ENCODE measurements around the gene AP1M1.

AP1M1 gene

GRCh38 chr19:16223746-16224145, 26.0 kb downstream of the AP1M1 start:
- Histone ChIP-seq H3K4me1 (ENCODE audit: control insufficient read depth, insufficient read depth, low read length) (no peaks in the 10 kb centered on the region), H3K27ac (ENCODE audit: low read length) (no peak overlapping the region), H3K4me3 (ENCODE audit: low read length) (no peak overlapping the region), H3K27me3 (ENCODE audit: control insufficient read depth, insufficient read depth, low read length) (no peaks in the 10 kb centered on the region), H3K36me3 (ENCODE audit: control insufficient read depth, insufficient read depth, low read length) (no peaks in the 10 kb centered on the region; the same call in 1 of the 2 replicates), H3K9me3 (ENCODE audit: control insufficient read depth, insufficient read depth, low read length) (no peaks in the 10 kb centered on the region; the same call in 1 of the 2 replicates)
- DNase-seq (ENCODE audit: low read depth, low spot score), result no peak
- no CpG with 5 or more reads among the region's 15 CpGs for WGBS (ENCODE audit: insufficient coverage, insufficient read length)

- Histone ChIP-seq H3K4me3 (ENCODE audit: low read length) (no peak overlapping the region), H3K27ac (ENCODE audit: low read length) (no peak overlapping the region), H3K9me3 (ENCODE audit: control insufficient read depth, insufficient read depth, low read length) (no peaks in the 10 kb centered on the region; the same call in 1 of the 2 replicates), H3K4me1 (ENCODE audit: control insufficient read depth, insufficient read depth, low read length) (no peaks in the 10 kb centered on the region), H3K36me3 (ENCODE audit: control insufficient read depth, insufficient read depth, low read length) (no peaks in the 10 kb centered on the region; the same call in 1 of the 2 replicates), H3K27me3 (ENCODE audit: control insufficient read depth, insufficient read depth, low read length) (no peaks in the 10 kb centered on the region)
- no CpG with 5 or more reads among the region's 32 CpGs for WGBS (ENCODE audit: insufficient coverage, insufficient read length)
- no peak for DNase-seq (ENCODE audit: low read depth, low spot score)
Observed at GRCh38 chr19:16224293-16225045, 26.8 kb downstream of the AP1M1 start.

DNA sequence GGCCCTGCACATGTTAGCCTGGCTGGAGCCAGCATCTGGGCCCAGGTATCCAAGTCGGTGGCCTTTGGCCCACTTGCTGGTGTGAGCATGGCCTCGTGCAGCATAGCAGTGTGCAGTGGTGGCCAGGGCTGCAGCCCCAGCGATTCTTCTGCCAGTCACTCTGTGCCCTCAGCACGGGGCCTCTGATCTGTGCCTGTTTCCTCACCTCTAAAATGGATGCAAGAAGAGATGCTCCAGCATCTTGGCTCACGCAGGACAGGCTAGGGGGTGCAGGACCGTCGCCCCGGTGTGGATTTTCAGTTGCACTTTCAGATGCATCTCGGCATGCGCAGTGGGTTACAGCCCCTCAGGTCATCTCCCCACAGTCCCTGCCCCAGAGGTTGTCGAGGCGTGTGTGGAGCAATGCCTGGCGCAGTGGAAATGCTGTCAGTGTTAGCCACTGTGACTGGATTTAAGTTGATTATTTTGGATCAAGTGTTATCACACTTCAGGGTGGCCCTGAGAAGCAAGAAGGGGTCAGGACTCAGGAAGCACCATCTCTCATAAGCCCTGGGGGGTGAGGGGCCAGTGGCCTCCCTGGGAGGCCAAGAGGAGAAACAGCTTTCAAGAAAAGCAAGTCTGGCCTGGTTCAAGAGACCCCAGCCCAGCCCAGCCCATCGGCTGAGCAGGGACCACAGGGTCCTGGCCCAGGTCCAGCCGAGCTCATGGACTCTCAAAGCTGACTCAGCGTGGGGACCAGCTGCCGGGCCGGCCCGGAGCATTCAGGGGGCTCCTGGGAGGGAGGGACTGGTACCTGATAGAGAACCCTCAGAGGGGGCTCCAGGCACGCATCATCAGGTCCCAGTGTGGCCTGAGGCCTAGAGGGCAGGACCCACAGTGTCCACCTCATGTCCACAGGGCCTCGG, 27.8 kb downstream of the AP1M1 start:
- Histone ChIP-seq H3K36me3 (ENCODE audit: control insufficient read depth, insufficient read depth, low read length) (no peaks in the 10 kb centered on the region), H3K27ac (ENCODE audit: low read length) (no peak overlapping the region)

GRCh38 chr19:16226184-16226591, 28.5 kb downstream of the AP1M1 start:
- Histone ChIP-seq H3K4me1 (ENCODE audit: control insufficient read depth, insufficient read depth, low read length) (no peaks in the 10 kb centered on the region), H3K27me3 (ENCODE audit: control insufficient read depth, insufficient read depth, low read length) (no peaks in the 10 kb centered on the region), H3K4me3 (ENCODE audit: low read length) (no peak overlapping the region), H3K36me3 (ENCODE audit: control insufficient read depth, insufficient read depth, low read length) (no peaks in the 10 kb centered on the region), H3K9me3 (ENCODE audit: control insufficient read depth, insufficient read depth, low read length) (no peaks in the 10 kb centered on the region), H3K27ac (ENCODE audit: low read length) (no peak overlapping the region)
- no CpG with 5 or more reads among the region's 16 CpGs for WGBS (ENCODE audit: insufficient coverage, insufficient read length)
- DNase-seq (ENCODE audit: low read depth, low spot score), result no peak

More for the DNA sequence above, 27.8 kb downstream of the AP1M1 start:
- Histone ChIP-seq H3K9me3 (ENCODE audit: control insufficient read depth, insufficient read depth, low read length) (no peaks in the 10 kb centered on the region; the same call in 1 of the 2 replicates), H3K4me1 (ENCODE audit: control insufficient read depth, insufficient read depth, low read length) (no peaks in the 10 kb centered on the region), H3K4me3 (ENCODE audit: low read length) (no peak overlapping the region), H3K27me3 (ENCODE audit: control insufficient read depth, insufficient read depth, low read length) (no peaks in the 10 kb centered on the region)
- DNase-seq (ENCODE audit: low read depth, low spot score), result no peak
- whole genome bisulfite sequencing (ENCODE audit: insufficient coverage, insufficient read length), result no CpG with 5 or more reads among the region's 21 CpGs

DNA sequence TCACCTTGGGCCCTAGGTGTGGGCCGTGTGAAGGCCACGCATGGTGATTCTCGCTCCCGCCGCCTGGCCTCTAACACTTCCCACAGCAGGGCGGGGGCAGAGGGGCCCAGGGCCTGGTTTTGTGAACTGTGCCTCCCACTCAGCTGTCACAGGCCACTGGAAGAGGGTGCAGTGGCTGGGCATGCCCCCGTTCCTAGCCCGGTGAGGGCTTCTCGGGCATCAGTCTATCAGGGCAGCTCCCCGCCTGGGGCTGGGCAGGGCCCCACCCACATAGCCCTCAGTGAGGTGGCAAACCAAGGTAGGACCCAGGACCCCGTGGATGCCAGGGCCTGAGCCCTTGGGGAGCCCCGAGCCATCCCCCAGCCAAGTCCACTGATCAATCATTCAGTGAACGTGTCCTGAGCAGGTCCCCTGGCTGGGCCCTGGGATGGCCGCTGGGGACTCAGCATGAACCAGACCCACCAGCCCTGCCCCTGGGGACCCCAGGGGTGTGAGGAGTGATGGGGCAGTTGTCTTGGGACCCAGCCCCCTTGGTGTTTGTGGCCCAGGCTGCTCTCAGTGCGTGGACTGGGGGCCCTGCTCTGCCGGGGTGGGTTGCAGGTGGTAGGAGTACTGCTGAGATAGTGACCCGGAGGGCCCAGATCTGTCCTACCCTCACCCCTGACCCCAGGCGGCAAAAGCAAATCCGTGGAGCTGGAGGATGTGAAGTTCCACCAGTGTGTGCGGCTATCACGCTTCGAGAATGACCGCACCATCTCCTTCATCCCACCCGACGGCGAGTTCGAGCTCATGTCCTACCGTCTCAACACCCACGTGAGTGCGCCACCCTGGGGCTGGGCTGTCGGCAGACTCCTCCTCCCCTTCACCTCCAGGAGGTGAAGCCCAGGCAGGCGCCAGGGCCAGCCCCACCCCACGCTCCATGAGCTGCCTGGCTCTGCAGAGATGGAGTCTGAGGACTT, 29.4 kb downstream of the AP1M1 start:
- H3K4me1 ChIP-seq (ENCODE audit: control insufficient read depth, insufficient read depth, low read length), result no peaks in the 10 kb centered on the region
- no CpG with 5 or more reads among the region's 33 CpGs for WGBS (ENCODE audit: insufficient coverage, insufficient read length)
- H3K9me3 ChIP-seq (ENCODE audit: control insufficient read depth, insufficient read depth, low read length), result no peaks in the 10 kb centered on the region
- no peak overlapping the region for H3K27ac ChIP-seq (ENCODE audit: low read length)
- H3K27me3 ChIP-seq (ENCODE audit: control insufficient read depth, insufficient read depth, low read length), result no peaks in the 10 kb centered on the region
- no peaks in the 10 kb centered on the region for H3K36me3 ChIP-seq (ENCODE audit: control insufficient read depth, insufficient read depth, low read length)
- DNase-seq (ENCODE audit: low read depth, low spot score), result no peak
- no peak overlapping the region for H3K4me3 ChIP-seq (ENCODE audit: low read length)

DNA sequence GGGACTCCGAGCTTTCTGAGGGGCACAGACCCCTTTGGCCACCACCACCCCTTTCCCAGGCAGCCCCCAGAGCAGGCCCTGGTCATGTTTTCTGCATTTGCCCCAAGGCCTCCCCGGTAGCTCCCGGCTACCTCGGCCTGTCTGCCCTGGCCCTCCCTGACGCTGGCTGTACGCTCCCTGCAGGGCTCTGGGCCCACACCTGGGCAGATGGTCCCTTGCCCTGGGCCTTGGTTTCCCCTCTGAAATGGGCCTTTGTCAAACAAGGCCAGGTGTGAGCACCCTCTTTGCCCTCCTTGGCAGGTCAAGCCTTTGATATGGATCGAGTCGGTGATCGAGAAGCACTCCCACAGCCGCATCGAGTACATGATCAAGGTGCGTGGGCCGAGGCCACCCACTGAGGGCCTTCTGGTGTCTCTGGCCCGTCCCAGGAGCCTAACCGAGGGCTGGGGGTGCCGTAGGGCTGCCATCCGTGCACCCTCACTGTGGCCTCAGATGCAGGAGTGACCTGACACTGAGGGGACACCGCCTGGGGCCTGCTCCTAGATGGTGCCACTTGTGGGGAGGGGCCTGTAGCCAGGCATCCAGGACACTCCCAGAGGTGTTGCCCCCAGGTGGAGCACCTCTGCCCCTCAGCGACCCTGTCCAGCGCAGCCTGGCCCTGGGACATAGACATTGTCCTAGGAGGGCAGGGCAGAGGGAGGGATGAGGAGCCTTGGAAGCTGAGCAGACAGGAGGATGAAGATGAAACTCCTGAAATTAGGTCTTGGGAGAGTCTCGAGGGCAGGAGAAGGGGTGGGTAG, 30.3 kb downstream of the AP1M1 start:
- no peaks in the 10 kb centered on the region for H3K36me3 ChIP-seq (ENCODE audit: control insufficient read depth, insufficient read depth, low read length)

DNA sequence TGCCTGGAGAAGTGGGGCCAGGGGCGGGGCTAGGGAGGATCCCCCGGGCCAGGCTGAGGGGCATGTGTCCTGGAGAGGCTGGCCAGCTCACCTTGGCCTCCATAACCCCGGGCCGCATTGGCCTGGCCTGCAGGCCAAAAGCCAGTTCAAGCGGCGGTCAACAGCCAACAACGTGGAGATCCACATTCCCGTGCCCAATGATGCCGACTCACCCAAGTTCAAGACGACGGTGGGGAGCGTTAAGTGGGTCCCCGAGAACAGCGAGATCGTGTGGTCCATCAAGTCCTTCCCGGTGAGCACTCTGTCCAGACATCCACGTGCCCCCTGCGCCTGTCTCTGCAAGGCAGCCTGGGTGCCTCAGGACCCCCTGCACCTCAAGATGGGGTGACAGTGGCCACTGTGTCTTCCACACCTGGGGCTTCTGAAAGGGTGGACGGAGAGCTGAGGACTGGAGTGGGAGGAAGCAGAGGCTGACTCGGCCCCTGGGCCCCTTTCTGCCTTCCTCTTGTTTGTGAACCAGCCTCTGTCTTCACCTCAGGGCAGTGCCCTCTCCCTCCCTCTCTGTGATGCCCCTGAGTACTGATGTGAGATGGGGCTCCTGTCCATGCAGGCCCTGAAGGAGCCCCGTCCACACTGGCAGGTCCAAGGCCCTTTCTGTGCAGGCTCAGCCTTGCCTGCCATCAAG, 31.1 kb downstream of the AP1M1 start:
- no peaks in the 10 kb centered on the region for H3K4me1 ChIP-seq (ENCODE audit: control insufficient read depth, insufficient read depth, low read length)
- WGBS (ENCODE audit: insufficient coverage, insufficient read length), result no CpG with 5 or more reads among the region's 21 CpGs
- H3K9me3 ChIP-seq (ENCODE audit: control insufficient read depth, insufficient read depth, low read length), result no peaks in the 10 kb centered on the region
- H3K4me3 ChIP-seq (ENCODE audit: low read length), result no peak overlapping the region
- no peak overlapping the region for H3K27ac ChIP-seq (ENCODE audit: low read length)
- H3K27me3 ChIP-seq (ENCODE audit: control insufficient read depth, insufficient read depth, low read length), result no peaks in the 10 kb centered on the region
- no peak for DNase-seq (ENCODE audit: low read depth, low spot score)
- H3K36me3 ChIP-seq (ENCODE audit: control insufficient read depth, insufficient read depth, low read length), result no peaks in the 10 kb centered on the region

More for the DNA sequence above, 30.3 kb downstream of the AP1M1 start:
- H3K4me1 ChIP-seq (ENCODE audit: control insufficient read depth, insufficient read depth, low read length), result no peaks in the 10 kb centered on the region
- no peaks in the 10 kb centered on the region for H3K27me3 ChIP-seq (ENCODE audit: control insufficient read depth, insufficient read depth, low read length)
- no peak overlapping the region for H3K4me3 ChIP-seq (ENCODE audit: low read length)
- H3K9me3 ChIP-seq (ENCODE audit: control insufficient read depth, insufficient read depth, low read length), result no peaks in the 10 kb centered on the region
- DNase-seq (ENCODE audit: low read depth, low spot score), result no peak
- WGBS (ENCODE audit: insufficient coverage, insufficient read length), result no CpG with 5 or more reads among the region's 21 CpGs
- no peak overlapping the region for H3K27ac ChIP-seq (ENCODE audit: low read length)

DNA sequence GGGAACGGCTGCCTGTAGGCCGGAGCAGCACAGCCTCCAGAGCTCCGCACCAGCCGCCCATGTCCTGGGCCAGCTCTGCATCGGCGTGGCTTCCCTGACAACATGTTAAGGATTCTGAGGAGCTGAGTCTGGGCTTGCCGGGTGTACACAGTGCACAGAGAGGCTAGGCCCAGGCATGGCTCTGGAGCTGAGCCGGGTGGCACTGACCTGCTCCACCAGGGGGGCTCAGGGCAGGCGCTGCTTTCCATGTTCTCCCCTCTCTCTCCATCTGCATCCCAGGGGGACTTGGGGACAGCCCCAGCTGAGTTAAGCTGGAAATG, 31.6 kb downstream of the AP1M1 start:
- no peaks in the 10 kb centered on the region for H3K36me3 ChIP-seq (ENCODE audit: control insufficient read depth, insufficient read depth, low read length)
- H3K27ac ChIP-seq (ENCODE audit: low read length), result no peak overlapping the region
- no peaks in the 10 kb centered on the region for H3K4me1 ChIP-seq (ENCODE audit: control insufficient read depth, insufficient read depth, low read length)
- no peaks in the 10 kb centered on the region for H3K9me3 ChIP-seq (ENCODE audit: control insufficient read depth, insufficient read depth, low read length)
- WGBS (ENCODE audit: insufficient coverage, insufficient read length), result no CpG with 5 or more reads among the region's 9 CpGs
- DNase-seq (ENCODE audit: low read depth, low spot score), result no peak
- no peak overlapping the region for H3K4me3 ChIP-seq (ENCODE audit: low read length)
- no peaks in the 10 kb centered on the region for H3K27me3 ChIP-seq (ENCODE audit: control insufficient read depth, insufficient read depth, low read length)

GRCh38 chr19:16232127-16232526, 34.4 kb downstream of the AP1M1 start:
- no peak for DNase-seq (ENCODE audit: low read depth, low spot score)
- no CpG with 5 or more reads among the region's 16 CpGs for WGBS (ENCODE audit: insufficient coverage, insufficient read length)
- Histone ChIP-seq H3K4me1 (ENCODE audit: control insufficient read depth, insufficient read depth, low read length) (no peaks in the 10 kb centered on the region), H3K4me3 (ENCODE audit: low read length) (no peak overlapping the region), H3K9me3 (ENCODE audit: control insufficient read depth, insufficient read depth, low read length) (no peaks in the 10 kb centered on the region), H3K27me3 (ENCODE audit: control insufficient read depth, insufficient read depth, low read length) (no peaks in the 10 kb centered on the region), H3K27ac (ENCODE audit: low read length) (no peak overlapping the region), H3K36me3 (ENCODE audit: control insufficient read depth, insufficient read depth, low read length) (no peaks in the 10 kb centered on the region)
